Astrocyte (in vitro differentiated cells and primary cell): Measurements from ENCODE around the gene ACHE.

Experiments used
- EZH2 ChIP-seq: IDR thresholded peaks from 2 replicates; pipeline ENCODE4 v1.6.1; 2012; ENCODE audit warnings: mild to moderate bottlenecking, low read length, inconsistent platforms; ENCODE audit not compliant: insufficient read depth
- TF ChIP-seq, protein P1 (sequence below): IDR thresholded peaks from 2 replicates; pipeline ENCODE4 v1.5.1; 2011; ENCODE audit warnings: low read depth, mild to moderate bottlenecking, inconsistent platforms, low read length, moderate library complexity; ENCODE audit not compliant: insufficient read depth

DNA sequence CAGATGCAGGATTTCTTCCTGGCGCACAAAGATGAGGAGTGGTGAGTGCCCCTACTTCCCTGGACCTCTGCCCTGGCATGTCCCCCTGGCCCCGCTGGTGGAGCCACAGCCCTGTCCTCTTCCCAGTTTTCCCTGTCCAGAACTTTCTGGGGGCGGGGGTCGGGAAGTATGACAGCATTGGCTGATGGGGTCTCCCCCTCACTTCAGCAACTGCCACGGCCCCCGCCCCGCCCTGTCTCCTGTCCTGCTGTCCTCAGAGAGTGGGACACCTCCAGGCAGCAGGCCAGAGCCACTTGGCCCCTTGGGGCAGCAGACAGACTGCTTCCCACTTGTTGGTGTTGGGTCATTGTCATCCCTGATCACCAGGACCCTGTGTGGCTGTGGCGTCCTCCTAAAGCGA, 13.5 kb downstream of the ACHE start:
- TF ChIP-seq, protein P1, sequence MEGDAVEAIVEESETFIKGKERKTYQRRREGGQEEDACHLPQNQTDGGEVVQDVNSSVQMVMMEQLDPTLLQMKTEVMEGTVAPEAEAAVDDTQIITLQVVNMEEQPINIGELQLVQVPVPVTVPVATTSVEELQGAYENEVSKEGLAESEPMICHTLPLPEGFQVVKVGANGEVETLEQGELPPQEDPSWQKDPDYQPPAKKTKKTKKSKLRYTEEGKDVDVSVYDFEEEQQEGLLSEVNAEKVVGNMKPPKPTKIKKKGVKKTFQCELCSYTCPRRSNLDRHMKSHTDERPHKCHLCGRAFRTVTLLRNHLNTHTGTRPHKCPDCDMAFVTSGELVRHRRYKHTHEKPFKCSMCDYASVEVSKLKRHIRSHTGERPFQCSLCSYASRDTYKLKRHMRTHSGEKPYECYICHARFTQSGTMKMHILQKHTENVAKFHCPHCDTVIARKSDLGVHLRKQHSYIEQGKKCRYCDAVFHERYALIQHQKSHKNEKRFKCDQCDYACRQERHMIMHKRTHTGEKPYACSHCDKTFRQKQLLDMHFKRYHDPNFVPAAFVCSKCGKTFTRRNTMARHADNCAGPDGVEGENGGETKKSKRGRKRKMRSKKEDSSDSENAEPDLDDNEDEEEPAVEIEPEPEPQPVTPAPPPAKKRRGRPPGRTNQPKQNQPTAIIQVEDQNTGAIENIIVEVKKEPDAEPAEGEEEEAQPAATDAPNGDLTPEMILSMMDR = no peak
- no peak for TF ChIP-seq EZH2
